HEK293 (cell line): ENCODE data around the gene SPDYE4.

Experiments used
- CTCF ChIA-PET: fragments of 350-600 bp; formaldehyde crosslinking; extraction: SDS; loops from one replicate; lab custom pipeline; 2021; ENCODE audit warnings: antibody characterized with exemption; lab: Yijun Ruan, JAX
- POLR2A ChIA-PET: fragments of 300-600 bp; formaldehyde crosslinking; extraction: SDS; loops from one replicate; lab custom pipeline; 2020; ENCODE audit warnings: antibody characterized with exemption, inconsistent platforms; lab: Yijun Ruan, JAX
- H3K27ac ChIP-seq: fragments of 200-500 bp; sonication (Bioruptor generic); 2 replicates; pipeline ENCODE4 v1.5.1; 2014; ENCODE audit warnings: low read depth, low read length, control low read depth, inconsistent platforms; ENCODE audit errors: extremely low read depth
- H3K36me3 ChIP-seq, 2 experiments: fragments of 200-500 bp in 1 of 2; sonication (Bioruptor generic) in 1 of 2; 1 replicate in 1 of 2; 2 replicates in 1 of 2; pipeline ENCODE4 v1.5.1; 2014 to 2017; ENCODE audit warnings: inconsistent platforms in 2 of 2, low read length in 2 of 2; ENCODE audit not compliant: control insufficient read depth in 2 of 2, insufficient read depth in 1 of 2
- H3K4me1 ChIP-seq: fragments of 200-500 bp; sonication (Bioruptor generic); 2 replicates; pipeline ENCODE4 v1.5.1; 2014; ENCODE audit warnings: mild to moderate bottlenecking, low read length, inconsistent platforms; ENCODE audit not compliant: control insufficient read depth, insufficient read depth
- H3K4me3 ChIP-seq: 2 replicates; pipeline ENCODE4 v1.5.1; 2011; ENCODE audit warnings: low read depth, mild to moderate bottlenecking, control low read depth, low read length, moderate library complexity
- H3K9me3 ChIP-seq: fragments of 200-500 bp; sonication (Bioruptor generic); 2 replicates; pipeline ENCODE4 v1.5.1; 2014; ENCODE audit warnings: low read depth, low read length, inconsistent platforms; ENCODE audit not compliant: control insufficient read depth, insufficient read depth
- BCL11A ChIP-seq: fragments of 450-650 bp; formaldehyde crosslinking; IDR thresholded peaks from 2 replicates; pipeline ENCODE4 v1.5.1; 2016; ENCODE audit warnings: low read depth, missing biosample characterization, missing genetic modification characterization
- GLI4 ChIP-seq: fragments of 450-650 bp; formaldehyde crosslinking; IDR thresholded peaks from 2 replicates; pipeline ENCODE4 v1.5.1; 2016; ENCODE audit warnings: missing biosample characterization, missing genetic modification characterization
- GLIS1 ChIP-seq: fragments of 450-650 bp; formaldehyde crosslinking; IDR thresholded peaks from 2 replicates; pipeline ENCODE4 v1.5.1; 2016; ENCODE audit warnings: missing biosample characterization, missing genetic modification characterization
- KLF17 ChIP-seq: fragments of 450-650 bp; formaldehyde crosslinking; IDR thresholded peaks from 2 replicates; pipeline ENCODE4 v1.5.1; 2016; ENCODE audit warnings: missing biosample characterization, missing genetic modification characterization
- KLF7 ChIP-seq: fragments of 450-650 bp; formaldehyde crosslinking; IDR thresholded peaks from 2 replicates; pipeline ENCODE4 v1.5.1; 2016; ENCODE audit warnings: missing biosample characterization, missing genetic modification characterization, borderline replicate concordance
- SCRT1 ChIP-seq: fragments of 450-650 bp; formaldehyde crosslinking; IDR thresholded peaks from 2 replicates; pipeline ENCODE4 v1.5.1; 2016; ENCODE audit warnings: missing biosample characterization, missing genetic modification characterization, borderline replicate concordance
- SP2 ChIP-seq: fragments of 450-650 bp; formaldehyde crosslinking; IDR thresholded peaks from 2 replicates; pipeline ENCODE4 v1.5.1; 2016; ENCODE audit warnings: missing biosample characterization, missing genetic modification characterization
- ZBTB1 ChIP-seq: fragments of 450-650 bp; formaldehyde crosslinking; IDR thresholded peaks from 2 replicates; pipeline ENCODE4 v1.5.1; 2016; ENCODE audit warnings: missing biosample characterization, missing genetic modification characterization
- ZBTB11 ChIP-seq: fragments of 450-650 bp; formaldehyde crosslinking; conservative IDR thresholded peaks from 2 replicates; pipeline ENCODE4 v1.5.1; 2016; ENCODE audit warnings: low read depth, missing biosample characterization, missing genetic modification characterization
- ZBTB21 ChIP-seq: fragments of 450-650 bp; formaldehyde crosslinking; IDR thresholded peaks from 2 replicates; pipeline ENCODE4 v1.5.1; 2017; ENCODE audit warnings: missing biosample characterization, missing genetic modification characterization
- ZFHX2 ChIP-seq: fragments of 450-650 bp; formaldehyde crosslinking; conservative IDR thresholded peaks from 2 replicates; pipeline ENCODE4 v1.5.1; 2016; ENCODE audit warnings: missing biosample characterization, missing genetic modification characterization
- ZIC2 ChIP-seq: fragments of 450-650 bp; formaldehyde crosslinking; IDR thresholded peaks from 2 replicates; pipeline ENCODE4 v1.5.1; 2016; ENCODE audit warnings: missing biosample characterization, missing genetic modification characterization
- ZNF146 ChIP-seq: fragments of 450-650 bp; formaldehyde crosslinking; IDR thresholded peaks from 2 replicates; pipeline ENCODE4 v1.5.1; 2016; ENCODE audit warnings: missing biosample characterization, missing genetic modification characterization
- ZNF174 ChIP-seq: fragments of 450-650 bp; formaldehyde crosslinking; IDR thresholded peaks from 2 replicates; pipeline ENCODE4 v1.5.0; 2017; ENCODE audit warnings: missing biosample characterization, mild to moderate bottlenecking, missing genetic modification characterization
- ZNF221 ChIP-seq: fragments of 450-650 bp; formaldehyde crosslinking; IDR thresholded peaks from 2 replicates; pipeline ENCODE4 v1.5.1; 2017; ENCODE audit warnings: missing biosample characterization, missing genetic modification characterization, borderline replicate concordance
- ZNF23 ChIP-seq: fragments of 450-650 bp; formaldehyde crosslinking; IDR thresholded peaks from 2 replicates; pipeline ENCODE4 v1.5.1; 2016; ENCODE audit warnings: missing biosample characterization, missing genetic modification characterization, borderline replicate concordance
- ZNF324 ChIP-seq: fragments of 450-650 bp; formaldehyde crosslinking; IDR thresholded peaks from 2 replicates; pipeline ENCODE4 v1.5.1; 2016; ENCODE audit warnings: missing biosample characterization, missing genetic modification characterization
- ZNF37A ChIP-seq: fragments of 450-650 bp; IDR thresholded peaks from 2 replicates; pipeline ENCODE4 v1.5.1; 2018; ENCODE audit warnings: missing biosample characterization, missing genetic modification characterization
- ZNF391 ChIP-seq: fragments of 450-650 bp; formaldehyde crosslinking; IDR thresholded peaks from 2 replicates; pipeline ENCODE4 v1.5.1; 2016; ENCODE audit warnings: low read depth, missing biosample characterization, missing genetic modification characterization, borderline replicate concordance
- ZNF426 ChIP-seq: fragments of 450-650 bp; formaldehyde crosslinking; IDR thresholded peaks from 2 replicates; pipeline ENCODE4 v1.5.1; 2017; ENCODE audit warnings: missing biosample characterization, missing genetic modification characterization, mild to moderate bottlenecking, inconsistent platforms, moderate library complexity
- ZNF623 ChIP-seq: fragments of 450-650 bp; formaldehyde crosslinking; IDR thresholded peaks from 2 replicates; pipeline ENCODE4 v1.5.1; 2016; ENCODE audit warnings: missing biosample characterization, missing genetic modification characterization
- ZNF658 ChIP-seq: fragments of 450-650 bp; formaldehyde crosslinking; IDR thresholded peaks from 2 replicates; pipeline ENCODE4; 2016; ENCODE audit warnings: missing biosample characterization, missing genetic modification characterization
- ZNF76 ChIP-seq: fragments of 450-650 bp; formaldehyde crosslinking; IDR thresholded peaks from 2 replicates; pipeline ENCODE4; 2016; ENCODE audit warnings: low read depth, missing biosample characterization, missing genetic modification characterization, borderline replicate concordance
- ZNF776 ChIP-seq: fragments of 450-650 bp; formaldehyde crosslinking; IDR thresholded peaks from 2 replicates; pipeline ENCODE4 v1.5.0; 2017; ENCODE audit warnings: missing biosample characterization, missing genetic modification characterization, borderline replicate concordance

The SPDYE4 gene

GRCh38 chr17:8710813-8711212, 47.5 kb downstream of the SPDYE4 start (continued):
- TF ChIP-seq ZFHX2 (no peak), ZNF76 (tag by site-specific recombination) (no peak), KLF17 (tag by site-specific recombination) (no peak), BCL11A (tag by site-specific recombination) (no peak), ZBTB11 (tag by site-specific recombination) (no peak), SCRT1 (no peak), ZNF37A (tag by site-specific recombination) (no peak), ZIC2 (tag by site-specific recombination) (no peak), GLI4 (tag by site-specific recombination) (no peak)

- Histone ChIP-seq H3K27ac (no peak overlapping the region), H3K36me3 (no peaks in the 10 kb centered on the region), H3K9me3 (no peaks in the 10 kb centered on the region), H3K4me3 (no peak overlapping the region), H3K4me1 (no peaks in the 10 kb centered on the region)
- no peak for TF ChIP-seq ZNF623 (tag by site-specific recombination)
- no peak for TF ChIP-seq ZNF146 (tag by site-specific recombination)
- no peak for TF ChIP-seq ZNF174 (tag by site-specific recombination)
- TF ChIP-seq ZNF23, result no peak
- no peak for TF ChIP-seq ZNF776 (tag by site-specific recombination)
- TF ChIP-seq ZBTB21 (tag by site-specific recombination), result no peak
- TF ChIP-seq ZNF391, result no peak
- no peak for TF ChIP-seq KLF7
- no peak for TF ChIP-seq ZNF324 (tag by site-specific recombination)
- no peak for TF ChIP-seq ZNF221 (tag by site-specific recombination)
- TF ChIP-seq ZNF658 (tag by site-specific recombination), result no peak
- no peak for TF ChIP-seq GLIS1 (tag by site-specific recombination)
- TF ChIP-seq ZNF426, result no peak
- no peak for TF ChIP-seq SP2
- no peak for TF ChIP-seq ZBTB1 (tag by site-specific recombination)
- ChIA-PET POLR2A (no interaction called here), CTCF (interaction anchor here (0.6 to 1.2 kb wide), 4 partner anchors 11 to 486 kb away, joined by 3 to 6 read pairs (median 4); no protein-coding TSS in a partner anchor)
These were observed 49.3 kb downstream of the SPDYE4 start for GRCh38 chr17:8709006-8709405.
